Measurements from ENCODE around the gene FILIP1L. TPM values are rescaled to one million over a fixed set of nuclear protein-coding genes. Genes with fewer than 3 reads are reported as not detected.

The FILIP1L gene
- polyA plus RNA-seq, 12 donors: 55.9 to 104 (median 65.0) TPM; not detected in 1

DNA sequence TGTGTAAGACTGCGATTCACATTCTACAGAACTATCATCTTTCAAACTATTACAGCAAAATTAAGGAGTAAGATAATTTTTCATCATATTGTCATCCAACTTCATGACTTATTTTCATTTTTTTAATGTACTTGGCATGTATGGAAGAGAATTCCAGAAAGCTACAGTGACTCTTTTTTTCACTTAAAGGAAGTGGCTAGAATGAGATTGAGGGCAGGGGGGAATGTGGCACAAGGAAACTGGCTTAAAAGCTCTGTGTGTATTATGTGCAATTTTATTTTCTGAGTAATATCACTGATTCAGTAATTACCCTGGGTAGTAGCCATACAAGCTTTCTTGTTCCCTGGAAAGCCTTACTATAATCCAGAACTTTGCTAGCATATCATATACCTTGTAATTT lies 94.6 kb downstream of the FILIP1L start:
- DNase-seq: no peak

- no peak for DNase-seq
Measured at GRCh38 chr3:100018806-100019205, 95.5 kb downstream of the FILIP1L start.

- no peak for DNase-seq
Measured at GRCh38 chr3:100010087-100010417, 104.2 kb downstream of the FILIP1L start.

DNA sequence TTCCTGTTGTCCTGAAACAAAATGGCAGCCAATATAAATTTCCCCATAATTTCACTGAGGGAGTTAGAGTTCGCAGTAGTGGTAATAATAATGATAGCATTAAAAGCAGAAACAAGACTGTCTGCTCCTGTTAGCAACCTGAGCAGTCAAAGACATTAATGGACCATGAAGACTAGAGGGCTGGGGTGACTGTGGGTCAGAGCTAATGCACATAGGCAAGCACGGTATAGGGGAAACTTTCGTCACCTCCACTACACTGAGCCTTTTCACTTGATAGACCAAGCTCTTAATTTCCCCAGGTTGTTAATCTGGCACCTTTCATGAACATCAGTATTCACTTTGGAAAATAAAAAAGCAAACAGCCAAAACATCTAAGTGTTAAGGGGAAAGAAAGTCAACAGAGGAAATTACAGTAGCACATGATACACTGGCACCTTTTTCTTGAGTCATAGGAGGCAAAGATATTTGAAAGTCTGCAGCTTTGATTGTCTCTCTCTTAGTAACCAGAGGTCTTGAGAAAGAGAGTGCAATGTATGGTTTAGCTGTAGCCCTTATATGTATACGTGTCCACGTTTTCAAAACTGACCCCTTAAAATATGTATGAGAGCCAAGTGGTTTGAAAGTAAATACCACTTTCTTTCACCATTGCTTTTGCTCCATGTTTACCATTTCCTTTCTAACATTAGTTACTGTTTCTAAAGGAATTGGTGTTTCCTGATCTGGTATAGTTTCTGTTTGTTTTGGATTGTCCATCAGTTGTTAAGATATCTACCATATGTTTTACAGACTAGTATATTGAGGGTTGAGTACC lies 104.8 kb downstream of the FILIP1L start:
- DNase-seq: no peak

DNA sequence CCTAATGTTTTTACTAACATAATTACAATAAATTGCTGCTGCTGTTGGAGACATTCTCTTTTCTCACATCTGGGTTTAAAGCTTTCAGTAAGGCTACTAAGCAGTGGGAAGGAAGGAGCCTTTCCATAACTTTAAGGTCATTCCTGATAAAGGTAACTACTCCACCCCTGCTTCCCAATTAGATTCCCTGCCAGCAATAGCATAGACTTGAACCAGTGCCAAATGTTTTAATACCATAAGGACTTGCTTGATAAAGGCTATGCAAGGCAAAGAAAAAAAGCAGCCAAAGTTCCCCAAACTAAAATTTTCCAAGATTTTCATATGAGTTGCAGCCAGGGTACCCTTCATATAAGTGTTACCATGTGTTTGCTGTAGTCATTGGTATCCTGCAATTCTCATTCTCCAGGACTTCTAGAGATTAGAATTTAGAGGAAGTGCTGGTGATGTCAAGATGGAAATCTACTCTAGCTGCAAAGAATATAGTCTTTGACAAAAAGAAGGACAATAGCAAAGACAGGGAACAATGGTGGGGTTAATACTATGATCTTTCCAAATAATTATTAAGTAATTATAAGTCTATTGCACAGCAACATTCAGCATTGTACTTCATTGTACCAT lies 106.1 kb downstream of the FILIP1L start:
- no peak for DNase-seq

DNA sequence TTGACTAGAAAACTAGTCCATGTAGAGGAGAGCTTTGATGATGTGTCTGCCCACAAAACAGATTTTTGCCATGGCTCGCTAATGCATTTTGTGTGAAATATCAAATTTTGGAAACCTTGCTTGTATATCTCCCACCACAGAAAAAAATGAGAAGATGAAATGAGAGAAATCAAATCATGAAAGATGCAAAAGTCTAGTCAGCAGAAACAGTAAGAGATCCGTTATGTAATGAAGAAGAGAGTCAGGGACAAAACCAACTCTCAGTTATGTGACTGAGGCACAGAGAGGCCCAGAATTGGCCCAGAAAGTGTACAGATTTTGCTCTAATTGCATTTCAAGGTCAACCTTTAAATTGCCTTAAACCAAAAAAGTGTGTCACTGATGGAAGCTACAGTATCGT lies 107.0 kb downstream of the FILIP1L start:
- DNase-seq: no peak

GRCh38 chr3:100006570-100007271 lies 107.6 kb downstream of the FILIP1L start:
- no peak for DNase-seq

GRCh38 chr3:100005665-100006393 lies 108.5 kb downstream of the FILIP1L start:
- DNase-seq: no peak

DNA sequence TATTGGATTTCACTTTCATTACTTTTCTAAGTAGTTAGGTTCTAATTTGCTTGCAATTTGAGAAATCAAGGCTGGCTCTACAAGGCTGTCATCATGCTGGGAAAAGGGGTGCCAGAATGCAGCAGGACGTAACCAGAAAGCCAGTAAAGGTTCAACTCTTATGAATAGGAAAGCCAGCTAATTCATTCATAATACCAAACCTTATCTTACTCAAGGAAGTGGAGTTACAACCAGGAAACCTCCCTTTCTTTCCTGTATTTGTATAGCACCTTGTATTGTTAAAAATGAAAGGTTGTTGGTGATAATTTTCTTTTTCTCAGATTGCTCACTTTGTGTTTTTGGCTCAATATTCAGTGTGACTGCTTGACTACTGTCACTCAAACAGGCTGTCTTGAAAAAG lies 109.4 kb downstream of the FILIP1L start:
- no peak for DNase-seq

- no peak for DNase-seq
Measured at GRCh38 chr3:100003609-100004503, 110.4 kb downstream of the FILIP1L start.

- no peak for DNase-seq
Measured at GRCh38 chr3:100002599-100003350, 111.5 kb downstream of the FILIP1L start.

- no peak for DNase-seq
Measured at GRCh38 chr3:100001526-100002270, 112.6 kb downstream of the FILIP1L start.

DNA sequence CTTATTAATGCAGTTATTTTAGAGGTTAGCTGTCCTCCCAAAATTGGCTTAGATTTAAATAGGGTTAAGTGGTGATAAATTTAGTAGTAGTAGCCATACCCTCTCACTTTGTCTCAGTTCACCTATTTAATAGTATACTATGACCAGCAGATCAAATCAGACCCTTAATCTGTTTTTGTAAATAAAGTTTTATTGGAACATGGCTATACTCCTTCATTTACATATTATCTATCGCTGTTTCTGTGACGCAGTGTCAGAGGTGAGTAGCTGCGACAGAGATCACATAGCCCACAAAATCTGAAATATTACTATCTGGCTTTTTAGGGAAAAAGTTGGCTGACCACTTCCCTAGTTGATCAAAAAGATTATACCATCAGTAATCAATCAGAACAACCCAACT lies 113.2 kb downstream of the FILIP1L start:
- no peak for DNase-seq

- no peak for DNase-seq
Measured at GRCh38 chr3:99999536-99999935, 114.8 kb downstream of the FILIP1L start.

GRCh38 chr3:99997293-99997692 lies 117.0 kb downstream of the FILIP1L start:
- DNase-seq: no peak

DNA sequence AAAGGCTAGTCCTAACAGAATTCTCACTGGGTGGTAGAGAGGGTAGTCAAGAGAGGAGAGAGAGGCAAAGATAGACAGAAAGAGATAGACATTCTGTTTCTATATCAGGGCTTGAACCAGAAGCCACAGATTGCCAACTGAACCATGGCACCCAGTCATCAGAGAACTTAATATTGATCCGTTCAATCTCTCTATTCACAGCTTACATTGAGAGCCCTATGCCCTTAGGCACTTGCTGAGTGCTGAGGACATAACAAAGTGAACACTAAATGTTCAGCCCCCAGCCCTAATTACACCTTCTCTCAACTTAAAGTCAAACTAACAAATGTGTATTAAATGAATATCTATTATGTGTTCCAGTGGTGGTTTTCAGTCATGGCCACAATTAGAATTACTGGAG lies 124.1 kb downstream of the FILIP1L start:
- no peak for DNase-seq

DNA sequence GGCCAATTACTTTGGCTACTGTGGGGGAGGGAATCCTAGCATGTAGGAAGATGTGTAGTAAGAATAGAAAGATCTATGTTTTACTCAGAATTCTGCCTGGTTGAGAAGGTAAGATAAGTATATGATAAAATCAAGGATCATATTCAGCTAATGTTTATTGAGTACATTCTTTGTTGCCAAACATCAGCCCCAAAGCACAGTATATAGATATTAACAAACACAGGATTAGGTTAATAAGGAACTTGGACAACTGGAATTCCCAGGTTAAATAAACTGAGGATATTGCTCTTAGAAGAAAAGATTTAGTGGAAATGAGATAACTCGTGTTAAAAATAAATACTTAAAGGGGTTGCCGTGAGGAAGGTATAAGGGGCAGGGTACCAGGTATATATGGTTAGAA lies 129.6 kb downstream of the FILIP1L start:
- DNase-seq: no peak

DNA sequence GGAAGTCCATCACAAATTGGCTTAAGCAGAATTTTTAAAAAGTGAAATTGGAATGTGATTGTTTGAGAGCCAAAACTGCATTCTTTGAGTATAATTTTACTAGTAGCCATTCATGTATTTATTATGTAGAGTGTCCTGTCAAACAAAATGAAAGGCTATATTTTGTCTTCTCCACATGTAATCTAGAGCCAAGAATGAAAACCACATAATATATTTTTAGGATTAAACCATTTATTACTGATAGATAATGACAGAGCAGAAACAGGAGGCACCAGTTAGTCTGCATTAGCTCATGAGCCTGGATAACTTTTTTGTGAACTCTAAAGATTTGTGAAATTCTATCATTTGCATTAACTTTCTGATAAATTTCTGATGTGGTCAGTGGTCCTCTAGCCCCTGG lies 130.2 kb downstream of the FILIP1L start:
- no peak for DNase-seq

GRCh38 chr3:99982650-99983049 lies 131.7 kb downstream of the FILIP1L start:
- DNase-seq: no peak

DNA sequence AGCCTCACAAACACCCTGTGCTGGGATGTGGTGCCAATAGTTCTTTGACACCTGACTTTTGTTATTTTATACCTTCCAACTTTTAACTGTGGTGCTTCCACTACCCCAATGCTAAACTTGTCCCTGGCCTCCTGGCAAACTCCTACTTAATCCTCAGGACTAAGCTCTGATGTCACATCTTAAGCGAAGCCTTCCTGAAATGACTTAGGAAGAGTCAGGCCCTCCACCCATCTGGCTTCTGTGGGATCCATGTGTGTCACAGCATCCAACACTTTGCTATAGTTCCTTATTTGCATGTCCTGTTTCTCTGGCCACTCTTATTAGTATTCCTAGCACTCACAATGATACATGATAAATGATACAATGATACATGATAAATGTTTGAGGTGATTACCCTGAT lies 133.2 kb downstream of the FILIP1L start:
- no peak for DNase-seq

All from muscle of arm (tissue), 12 donors.